ENCODE measurements around the gene COA7. TPM values are rescaled to one million over a fixed set of nuclear protein-coding genes. Genes with fewer than 3 reads are reported as not detected.

COA7 gene
- total and polyA plus RNA-seq, 2 of the 8 experiments (the other 6 are each of a cell fraction or from before 2014, with no cell fraction given), result 23.2 to 61.8 TPM

DNA sequence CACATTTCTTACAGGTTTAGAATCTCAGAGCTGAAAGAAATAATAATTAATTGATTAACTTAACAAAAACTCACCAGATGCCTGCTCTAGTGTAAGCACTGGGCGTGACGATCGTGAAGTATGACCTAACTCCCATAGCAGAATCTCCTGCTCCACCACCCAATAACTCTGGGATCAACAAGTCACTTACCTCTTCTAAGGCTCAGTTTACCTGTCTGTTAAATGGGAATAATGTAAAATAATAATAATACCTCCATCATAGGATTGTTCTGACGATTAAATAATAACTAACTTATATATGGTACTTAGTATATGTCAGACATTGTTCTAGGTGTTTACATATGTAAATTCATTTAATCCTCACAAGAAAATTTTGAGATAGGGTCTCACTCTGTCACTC is 24.6 kb downstream of the COA7 start (continued):
- TF ChIP-seq, protein P1, sequence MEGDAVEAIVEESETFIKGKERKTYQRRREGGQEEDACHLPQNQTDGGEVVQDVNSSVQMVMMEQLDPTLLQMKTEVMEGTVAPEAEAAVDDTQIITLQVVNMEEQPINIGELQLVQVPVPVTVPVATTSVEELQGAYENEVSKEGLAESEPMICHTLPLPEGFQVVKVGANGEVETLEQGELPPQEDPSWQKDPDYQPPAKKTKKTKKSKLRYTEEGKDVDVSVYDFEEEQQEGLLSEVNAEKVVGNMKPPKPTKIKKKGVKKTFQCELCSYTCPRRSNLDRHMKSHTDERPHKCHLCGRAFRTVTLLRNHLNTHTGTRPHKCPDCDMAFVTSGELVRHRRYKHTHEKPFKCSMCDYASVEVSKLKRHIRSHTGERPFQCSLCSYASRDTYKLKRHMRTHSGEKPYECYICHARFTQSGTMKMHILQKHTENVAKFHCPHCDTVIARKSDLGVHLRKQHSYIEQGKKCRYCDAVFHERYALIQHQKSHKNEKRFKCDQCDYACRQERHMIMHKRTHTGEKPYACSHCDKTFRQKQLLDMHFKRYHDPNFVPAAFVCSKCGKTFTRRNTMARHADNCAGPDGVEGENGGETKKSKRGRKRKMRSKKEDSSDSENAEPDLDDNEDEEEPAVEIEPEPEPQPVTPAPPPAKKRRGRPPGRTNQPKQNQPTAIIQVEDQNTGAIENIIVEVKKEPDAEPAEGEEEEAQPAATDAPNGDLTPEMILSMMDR (IDR thresholded peaks at IDR 0.05; ENCODE audit: control extremely low read depth in 1 of 3, insufficient read depth in 1 of 3, low read depth in 1 of 3, low read length in 3 of 3), result no peak
- no peak for TF ChIP-seq GTF2F1 (IDR thresholded peaks at IDR 0.05; ENCODE audit: borderline replicate concordance, low read depth, low read length)
